ENCODE data around the gene DLG1. TPM values are rescaled to one million over a fixed set of nuclear protein-coding genes. Genes with fewer than 3 reads are reported as not detected.

The DLG1 gene
- total and polyA plus RNA-seq, 2 of the 4 experiments (the other 2 are of a cell fraction) = 21.2 to 57.7 TPM

DNA sequence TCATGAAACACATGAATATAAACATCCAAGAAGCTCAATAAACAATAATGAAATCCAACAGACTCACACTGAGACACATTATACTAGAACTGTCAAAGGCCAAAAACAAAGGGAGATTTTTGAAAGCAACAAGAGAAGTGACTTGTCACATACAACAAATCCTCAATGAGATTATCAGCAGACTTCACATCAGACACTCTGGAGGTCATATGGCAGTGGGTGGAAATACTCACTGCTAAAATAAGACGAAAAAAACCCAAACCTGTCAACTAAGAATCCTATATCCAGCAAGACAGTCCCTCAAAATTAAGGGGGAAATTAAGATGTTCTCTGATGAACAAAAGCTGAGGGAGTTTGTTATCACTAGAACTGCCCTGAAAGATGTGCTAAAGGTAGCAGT is 143.4 kb downstream of the DLG1 start:
- dilution Hi-C loops (cut with HindIII; ENCODE audit: low sequenced_read_pairs, unreplicated experiment) = no loop called here
- BruUV-seq (replicated peaks) = no TSS peak
- H2BK5ac ChIP-seq (ENCODE audit: low read depth, low read length, poor library complexity, severe bottlenecking) = no peak overlapping the region
- H3K27me3 ChIP-seq (ENCODE audit: control insufficient read depth, insufficient read depth, low read length) = no peaks in the 10 kb centered on the region
- H3K9ac ChIP-seq (ENCODE audit: low read depth, low read length) = no peak overlapping the region
- no peak overlapping the region for H2AK9ac ChIP-seq (replicated peaks; ENCODE audit: low read depth, low read length, poor library complexity)
- no peak overlapping the region for H3K4ac ChIP-seq (ENCODE audit: low read depth, low read length)
- H3K27ac ChIP-seq (ENCODE audit: insufficient read depth, low read length) = no peak overlapping the region
- no CpG with 5 or more reads among the region's 1 CpG for WGBS, 2 experiments (ENCODE audit: extremely low coverage in 2 of 2, insufficient read length in 1 of 2)
- H3K9me3 ChIP-seq (ENCODE audit: control insufficient read depth, insufficient read depth, low read length) = peaks cover 9% of the 10 kb centered on the region
- H4K5ac ChIP-seq (ENCODE audit: low read depth, low read length) = no peak overlapping the region
- H2BK20ac ChIP-seq (ENCODE audit: low read depth, low read length) = no peak overlapping the region
- H4K20me1 ChIP-seq (ENCODE audit: insufficient read depth, low read length) = peaks cover 16% of the 10 kb centered on the region; the same call in 1 of the 2 replicates
- peaks cover 32 to 41% of the 10 kb centered on the region in 2 experiments for H3K79me1 ChIP-seq (ENCODE audit: low read depth in 1 of 2, low read length in 2 of 2)
- no peak overlapping the region for H4K91ac ChIP-seq (ENCODE audit: insufficient read depth, low read depth, low read length)
- no peak for ATAC-seq (ENCODE audit: low read depth)
- in situ Hi-C loops (cut with MboI; ENCODE audit: low sequenced_read_pairs) = no loop called here
- no peak overlapping the region for H2BK120ac ChIP-seq (ENCODE audit: low read depth, low read length)
- 0 out of 2 replicates have a peak, but pooled peaks cover 3% of the 10 kb centered on the region for H3K36me3 ChIP-seq (ENCODE audit: control insufficient read depth, insufficient read depth, low read length)
- H3K4me2 ChIP-seq (ENCODE audit: low read depth, low read length) = no peak overlapping the region
- no peak overlapping the region for H3K14ac ChIP-seq (replicated peaks; ENCODE audit: low read depth, low read length)
- no peak overlapping the region for H2BK15ac ChIP-seq (ENCODE audit: low read depth, low read length)
- 0 out of 2 replicates have a peak, but pooled peaks cover 4% of the 10 kb centered on the region for H3K9me1 ChIP-seq (ENCODE audit: insufficient read depth, low read length)
- CTCF ChIA-PET = no interaction called here
- POLR2A ChIA-PET (ENCODE audit: unreplicated experiment) = no interaction called here
- H3K23ac ChIP-seq (ENCODE audit: low read depth, low read length) = no peak overlapping the region
- no peak overlapping the region for H3K4me3 ChIP-seq (ENCODE audit: insufficient read depth, low read depth, low read length)
- no peaks in the 10 kb centered on the region for H3K4me1 ChIP-seq (ENCODE audit: control insufficient read depth, insufficient read depth, low read length)
- intact Hi-C loops (cut with micrococcal nuclease) = no loop called here
- H2AFZ ChIP-seq (replicated peaks; ENCODE audit: low read length, poor library complexity) = no peak overlapping the region
- no peak overlapping the region for H3K18ac ChIP-seq (ENCODE audit: low read depth, low read length)
- TF ChIP-seq SMC3 (IDR thresholded peaks at IDR 0.05; ENCODE audit: low read depth, low read length) (no peak), RFX5 (IDR thresholded peaks at IDR 0.05; ENCODE audit: low read depth, low read length) (no peak), MAFK (IDR thresholded peaks at IDR 0.05; ENCODE audit: low read depth, low read length) (no peak), NFE2L2 (IDR thresholded peaks at IDR 0.05; ENCODE audit: low read depth, low read length) (no peak), MXI1 (IDR thresholded peaks at IDR 0.05; ENCODE audit: borderline replicate concordance, low read depth, low read length) (no peak), RAD21 (IDR thresholded peaks at IDR 0.05; ENCODE audit: low read length) (no peak), CEBPB (IDR thresholded peaks at IDR 0.05; ENCODE audit: low read depth, low read length) (no peak), POLR2A (IDR thresholded peaks at IDR 0.05; ENCODE audit: low read depth, low read length) (no peak), MAZ (IDR thresholded peaks at IDR 0.05; ENCODE audit: borderline replicate concordance, low read depth, low read length) (no peak), FOS (IDR thresholded peaks at IDR 0.05; ENCODE audit: low read depth, low read length) (no peak), CTCF (conservative IDR thresholded peaks at IDR 0.05; ENCODE audit: low read depth, low read length) (no peak), BHLHE40 (IDR thresholded peaks at IDR 0.05; ENCODE audit: low read depth, low read length) (no peak), RCOR1 (IDR thresholded peaks at IDR 0.05; ENCODE audit: insufficient replicate concordance, low read length) (no peak), CHD1 (IDR thresholded peaks at IDR 0.05; ENCODE audit: low read depth, low read length) (no peak), USF2 (IDR thresholded peaks at IDR 0.05; ENCODE audit: low read depth, low read length) (no peak)
- TF ChIP-seq, protein P1, sequence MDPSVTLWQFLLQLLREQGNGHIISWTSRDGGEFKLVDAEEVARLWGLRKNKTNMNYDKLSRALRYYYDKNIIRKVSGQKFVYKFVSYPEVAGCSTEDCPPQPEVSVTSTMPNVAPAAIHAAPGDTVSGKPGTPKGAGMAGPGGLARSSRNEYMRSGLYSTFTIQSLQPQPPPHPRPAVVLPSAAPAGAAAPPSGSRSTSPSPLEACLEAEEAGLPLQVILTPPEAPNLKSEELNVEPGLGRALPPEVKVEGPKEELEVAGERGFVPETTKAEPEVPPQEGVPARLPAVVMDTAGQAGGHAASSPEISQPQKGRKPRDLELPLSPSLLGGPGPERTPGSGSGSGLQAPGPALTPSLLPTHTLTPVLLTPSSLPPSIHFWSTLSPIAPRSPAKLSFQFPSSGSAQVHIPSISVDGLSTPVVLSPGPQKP (IDR thresholded peaks at IDR 0.05; ENCODE audit: borderline replicate concordance, low read depth, low read length) = no peak
- no peak overlapping the region for H2AK5ac ChIP-seq (ENCODE audit: low read depth, low read length)
- DNase-seq = no peak
- no peak overlapping the region for H4K8ac ChIP-seq (ENCODE audit: low read depth in 2 of 2, low read length in 2 of 2)
- no peak overlapping the region for H3K56ac ChIP-seq (ENCODE audit: extremely low read depth, insufficient read depth, low read length)

Data from IMR-90 (cell line).